HG02943 (cell line): Measurements from ENCODE around the gene SHKBP1.

ENCODE experiments used
- ATAC-seq: cut with Tn5 transposase; IDR thresholded peaks from one replicate; pipeline ENCODE4 v1.9.1; 2021; ENCODE audit warnings: mild to moderate bottlenecking, low read depth, moderate library complexity; ENCODE audit not compliant: unreplicated experiment

SHKBP1 gene

DNA sequence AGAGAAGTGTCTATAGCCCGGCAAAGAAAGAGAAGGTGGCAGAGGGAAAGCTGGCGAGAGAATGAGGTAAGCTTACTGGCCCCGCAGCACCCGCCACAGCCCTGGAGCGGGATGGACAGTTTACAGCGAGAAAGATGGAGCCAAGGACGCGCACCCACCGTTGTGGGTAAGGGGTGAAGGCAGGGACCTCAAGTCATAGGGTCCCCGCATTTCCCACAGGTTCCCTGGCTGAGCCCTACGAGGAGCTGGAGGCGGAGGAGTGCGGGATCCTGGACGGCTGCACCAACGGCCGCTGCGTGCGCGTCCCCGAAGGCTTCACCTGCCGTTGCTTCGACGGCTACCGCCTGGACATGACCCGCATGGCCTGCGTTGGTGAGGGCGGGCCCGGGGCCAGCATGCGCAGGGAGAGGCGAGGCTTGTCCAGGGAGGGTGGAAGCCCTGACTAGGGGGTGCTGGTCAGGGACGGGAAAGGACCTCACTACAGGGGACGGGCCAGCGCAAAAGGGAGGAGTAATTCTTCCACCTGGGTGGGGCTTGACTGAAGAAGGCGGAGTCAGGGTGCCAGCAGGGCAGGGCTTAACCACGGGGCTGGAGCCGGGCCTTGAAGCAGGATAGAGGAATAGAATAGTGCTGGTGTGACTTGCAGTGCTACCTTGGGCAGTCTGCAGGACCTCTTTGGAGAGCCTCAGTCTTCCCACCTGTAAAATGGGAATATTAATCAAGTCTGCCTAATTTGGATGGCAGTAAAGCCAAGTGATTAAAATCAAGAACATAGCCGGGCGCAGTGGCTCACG is 51.0 kb downstream of the SHKBP1 start:
- no peak for ATAC-seq

DNA sequence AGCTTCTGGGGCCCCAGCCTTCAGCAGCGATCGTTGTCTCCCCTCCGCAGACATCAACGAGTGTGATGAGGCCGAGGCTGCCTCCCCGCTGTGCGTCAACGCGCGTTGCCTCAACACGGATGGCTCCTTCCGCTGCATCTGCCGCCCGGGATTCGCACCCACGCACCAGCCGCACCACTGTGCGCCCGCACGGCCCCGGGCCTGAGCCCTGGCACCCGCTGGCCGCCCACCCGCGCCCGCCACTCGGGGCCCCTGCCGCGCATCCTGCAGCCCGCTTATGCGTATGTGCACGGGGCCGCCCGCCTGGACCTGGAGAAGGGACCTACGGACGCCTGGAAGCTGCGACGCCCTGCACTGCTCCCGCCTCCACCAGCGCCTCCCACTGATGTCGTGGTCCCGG is 52.7 kb downstream of the SHKBP1 start:
- no peak for ATAC-seq

DNA sequence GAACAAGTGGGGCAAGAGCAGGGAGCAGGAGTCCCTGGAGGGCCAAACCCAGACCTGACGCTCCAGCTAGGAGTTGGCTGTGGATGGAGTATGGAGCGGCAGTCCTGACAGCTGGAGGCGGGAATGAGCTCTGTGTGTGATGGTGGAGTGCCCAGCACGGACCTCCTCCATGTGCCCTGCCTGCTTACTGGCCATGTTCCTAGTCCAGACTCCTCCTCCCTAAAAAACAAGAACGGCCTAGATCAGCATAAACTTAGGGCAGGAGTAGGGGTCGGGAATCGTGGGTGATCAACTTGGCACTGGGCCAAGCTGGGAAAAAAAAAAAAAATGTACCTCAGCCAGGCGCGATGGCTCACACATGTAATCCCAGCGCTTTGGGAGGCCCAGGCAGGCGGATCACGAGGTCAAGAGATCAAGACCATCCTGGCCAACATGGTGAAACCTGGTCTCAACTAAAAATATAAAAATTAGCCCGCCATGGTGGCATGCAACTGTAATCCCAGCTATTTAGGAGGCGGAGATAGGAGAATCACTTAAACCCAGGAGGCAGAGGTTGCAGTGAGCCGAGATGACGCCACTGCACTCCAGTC is 54.0 kb downstream of the SHKBP1 start:
- ATAC-seq, result no peak

- no peak for ATAC-seq
These were observed 55.8 kb downstream of the SHKBP1 start for GRCh38 chr19:40632311-40633036.

DNA sequence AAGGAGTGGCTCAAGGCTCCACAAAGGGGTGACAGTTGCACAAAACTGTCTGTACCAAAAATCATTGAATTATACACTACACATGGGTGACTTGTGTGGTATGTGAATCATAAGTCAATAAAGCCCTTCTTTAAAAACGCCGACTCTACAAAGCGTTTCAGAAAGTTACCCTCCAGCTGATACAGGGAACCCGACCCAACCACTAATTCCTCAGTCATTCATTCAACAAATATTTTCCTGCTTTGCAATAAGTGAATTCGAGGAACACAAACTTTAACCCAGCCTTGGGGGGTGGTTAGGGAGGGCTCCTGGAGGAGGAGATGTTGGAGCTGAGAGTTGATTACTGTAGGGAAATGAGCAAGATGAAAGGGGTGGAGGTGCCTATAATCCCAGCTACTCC is 56.5 kb downstream of the SHKBP1 start:
- ATAC-seq, result no peak

DNA sequence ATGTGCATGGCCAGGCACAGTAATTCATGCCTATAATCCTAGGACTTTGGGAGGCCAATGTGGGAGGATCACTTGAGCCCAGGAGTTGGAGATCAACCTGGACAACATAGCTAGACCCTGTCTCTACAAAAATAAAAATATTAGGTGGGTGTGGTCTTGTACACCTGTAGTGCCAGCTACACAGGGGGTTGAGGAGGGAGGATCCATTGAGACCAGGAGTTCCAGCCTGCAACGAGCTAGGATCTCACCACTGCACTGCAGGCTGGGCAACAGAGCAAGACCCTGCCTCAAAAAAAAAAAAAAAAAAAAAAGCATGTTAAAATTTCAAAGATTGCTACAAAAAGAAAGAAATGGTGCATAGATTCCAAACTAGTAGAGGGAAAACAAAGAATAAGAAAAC is 61.7 kb downstream of the SHKBP1 start:
- no peak for ATAC-seq

DNA sequence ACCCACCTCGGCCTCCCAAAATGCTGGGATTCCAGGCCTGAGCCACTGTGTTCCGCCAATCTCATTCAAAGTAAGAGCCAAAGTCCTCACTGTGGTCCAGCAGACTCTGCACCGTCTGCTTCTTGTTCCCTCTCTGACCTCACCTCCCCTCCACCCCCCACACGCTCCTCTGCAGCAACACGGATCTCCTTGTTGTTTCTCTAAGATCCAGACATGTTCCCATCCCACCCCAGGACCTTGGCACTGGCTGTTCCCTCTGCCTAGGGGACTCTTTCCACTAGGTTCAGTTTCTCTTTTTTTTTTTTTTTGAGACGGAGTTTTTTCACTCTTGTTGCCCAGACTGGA is 62.9 kb downstream of the SHKBP1 start:
- ATAC-seq, result no peak

GRCh38 chr19:40640744-40641143 is 64.1 kb downstream of the SHKBP1 start:
- no peak for ATAC-seq
